Measurements from ENCODE around the gene AGAP3.

- TF ChIP-seq CTCF (IDR thresholded peaks at IDR 0.05; ENCODE audit: borderline replicate concordance, extremely low read depth, low read length, poor library complexity, severe bottlenecking) (no peak), EZH2 (IDR thresholded peaks at IDR 0.05; ENCODE audit: borderline replicate concordance, low read depth, low read length, severe bottlenecking) (no peak)
Measured at GRCh38 chr7:151056666-151057505, 29.4 kb upstream of the AGAP3 start.

Data from DND-41 (cell line).